Natural killer cell (primary cell): Measurements from ENCODE around the gene RPL10. TPM values are rescaled to one million over a fixed set of nuclear protein-coding genes. Genes with fewer than 3 reads are reported as not detected.

ENCODE experiments used
- ATAC-seq, 3 donors: fragments of 150-1000 bp in 2 of 3; fragments of 200-7000 bp in 1 of 3; cut with Tn5 transposase; 1 replicate in 1 of 3; 2 replicates in 2 of 3; pipeline ENCODE4 v1.10.0; 2021; ENCODE audit warnings: mild to moderate bottlenecking in 2 of 3, moderate library complexity in 2 of 3
- DNase-seq, 2 donors: peaks; one replicate each; pipeline versions ENCODE4 v3.0.0 to v3.0.0-alpha.2; 2013 to 2021; ENCODE audit warnings: mixed read lengths in 1 of 2
- H3K27ac ChIP-seq: one replicate; pipeline ENCODE4 v1.5.1; 2013; ENCODE audit warnings: mild to moderate bottlenecking, low read length
- H3K27me3 ChIP-seq: one replicate; pipeline ENCODE4 v1.6.1; 2013; ENCODE audit warnings: low read length; ENCODE audit not compliant: control insufficient read depth, insufficient read depth
- H3K36me3 ChIP-seq: one replicate; pipeline ENCODE4 v1.6.1; 2013; ENCODE audit warnings: low read length; ENCODE audit not compliant: control insufficient read depth, insufficient read depth
- H3K4me1 ChIP-seq: one replicate; pipeline ENCODE4 v1.6.1; 2013; ENCODE audit warnings: low read length; ENCODE audit not compliant: control insufficient read depth, insufficient read depth
- H3K4me3 ChIP-seq: one replicate; pipeline ENCODE4 v1.5.1; 2013; ENCODE audit warnings: low read length
- H3K9me3 ChIP-seq: one replicate; pipeline ENCODE4 v1.6.1; 2013; ENCODE audit warnings: low read length; ENCODE audit not compliant: control insufficient read depth, insufficient read depth
- H3K27ac Mint-ChIP-seq, 2 donors: one replicate each; pipeline ENCODE4 v1.8.0; 2022; ENCODE audit warnings: mild to moderate bottlenecking in 2 of 2, mixed read lengths in 2 of 2, moderate library complexity in 1 of 2
- H3K27me3 Mint-ChIP-seq, 2 donors: one replicate each; pipeline ENCODE4 v1.8.0; 2022; ENCODE audit warnings: low read depth in 2 of 2, mixed read lengths in 2 of 2
- H3K36me3 Mint-ChIP-seq: one replicate; pipeline ENCODE4 v1.8.0; 2022; ENCODE audit warnings: mixed read lengths
- H3K4me1 Mint-ChIP-seq, 2 donors: one replicate each; pipeline ENCODE4 v1.8.0; 2022; ENCODE audit warnings: mixed read lengths in 2 of 2
- H3K4me3 Mint-ChIP-seq: one replicate; pipeline ENCODE4 v1.8.0; 2022; ENCODE audit warnings: mild to moderate bottlenecking, moderate library complexity, mixed read lengths
- H3K9me3 Mint-ChIP-seq, 2 donors: one replicate each; pipeline ENCODE4 v1.8.0; 2022; ENCODE audit warnings: mixed read lengths in 2 of 2
- WGBS: methylation state at CpG from one replicate; pipeline ENCODE4 v1.1.7; 2013; ENCODE audit warnings: missing lambda C conversion rate; ENCODE audit not compliant: insufficient coverage; 5-methylcytosine and 5-hydroxymethylcytosine counted together
- intact Hi-C: fragments of 100-400 bp; cut with micrococcal nuclease; formaldehyde crosslinking; loops from one replicate; pipeline ENCODE4 v1.14.2; 2022
- total RNA-seq, 4 donors: library from RNA; stranded (reverse); fragments of 120-200 nt in 1 of 4; gene quantifications; one replicate each; pipeline versions ENCODE4 v1.2.3 to v1.2.4, GENCODE V29; 2013 to 2022
- TF ChIP-seq, protein P1 (sequence below): fragments of 200-600 bp; IDR thresholded peaks from one replicate; pipeline ENCODE4 v1.8.0; 2022; ENCODE audit warnings: antibody characterized with exemption

The RPL10 gene
- 1,000 to 10,000 TPM; 2,249 to 2,456 (median 2,324) TPM for total RNA-seq
- 4,596 TPM for total RNA-seq (2013)

DNA sequence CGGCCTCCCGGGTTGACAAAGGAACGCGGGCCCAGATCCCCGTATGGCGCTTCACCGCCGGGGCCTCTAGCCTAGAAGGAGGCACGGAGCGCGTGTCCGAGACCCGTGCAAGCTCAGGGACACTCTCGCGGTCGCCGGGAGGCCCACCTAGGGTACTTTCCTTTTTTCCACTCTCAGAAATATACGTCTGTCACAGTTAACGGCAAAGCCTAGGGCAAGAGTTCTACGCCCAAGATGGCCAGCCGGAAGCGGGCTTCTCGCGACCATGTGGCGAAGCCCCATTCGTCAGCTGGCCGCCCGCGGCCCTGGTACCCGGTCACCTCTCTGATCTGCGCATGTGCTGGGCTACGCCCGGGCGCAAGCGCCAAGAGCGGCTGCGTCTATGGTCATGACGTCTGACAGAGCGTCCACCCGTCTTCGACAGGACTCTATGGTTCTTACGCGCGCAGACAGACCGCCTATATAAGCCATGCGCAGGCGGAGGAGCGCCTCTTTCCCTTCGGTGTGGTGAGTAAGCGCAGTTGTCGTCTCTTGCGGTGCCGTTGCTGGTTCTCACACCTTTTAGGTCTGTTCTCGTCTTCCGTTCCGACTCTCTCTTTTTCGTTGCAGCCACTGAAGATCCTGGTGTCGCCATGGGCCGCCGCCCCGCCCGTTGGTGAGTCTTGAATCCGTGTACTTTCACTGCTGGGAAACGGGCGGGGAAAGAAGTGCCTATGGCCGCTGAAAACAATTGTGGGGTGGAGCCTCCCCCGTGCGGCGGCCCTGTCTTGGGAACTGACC is at the start of gene RPL10:
RPL10 (plus strand) TSS at position 490 of the 780 bp plus-strand sequence; CDS start at position 633, 143 bp downstream.
- Histone ChIP-seq H3K9me3 (no peaks in the 10 kb centered on the region), H3K27me3 (no peaks in the 10 kb centered on the region), H3K4me3 (peak within 1 kb of the TSS; percentile 95), H3K27ac (peak within 1 kb of the TSS; percentile 99), H3K36me3 (peaks cover 25% of the 10 kb centered on the region), H3K4me1 (peaks cover 25% of the 10 kb centered on the region)
- H3K4me3 Mint-ChIP-seq, result peak within 1 kb of the TSS; percentile 96
- WGBS, result under 1% methylated on average over 69 of the region's 69 CpGs
- ATAC-seq (peak; percentile 78 to 91 (median 79)), DNase-seq (peak; percentile 83 to 95)
- H3K27me3 Mint-ChIP-seq, result peaks cover 0 to 8% of the 10 kb centered on the region in 2 donors
- H3K4me1 Mint-ChIP-seq, result peaks cover 14 to 19% of the 10 kb centered on the region in 2 donors
- H3K27ac Mint-ChIP-seq, result peak within 1 kb of the TSS; percentile 98
- H3K9me3 Mint-ChIP-seq, result no peaks in the 10 kb centered on the region
- TF ChIP-seq, protein P1, sequence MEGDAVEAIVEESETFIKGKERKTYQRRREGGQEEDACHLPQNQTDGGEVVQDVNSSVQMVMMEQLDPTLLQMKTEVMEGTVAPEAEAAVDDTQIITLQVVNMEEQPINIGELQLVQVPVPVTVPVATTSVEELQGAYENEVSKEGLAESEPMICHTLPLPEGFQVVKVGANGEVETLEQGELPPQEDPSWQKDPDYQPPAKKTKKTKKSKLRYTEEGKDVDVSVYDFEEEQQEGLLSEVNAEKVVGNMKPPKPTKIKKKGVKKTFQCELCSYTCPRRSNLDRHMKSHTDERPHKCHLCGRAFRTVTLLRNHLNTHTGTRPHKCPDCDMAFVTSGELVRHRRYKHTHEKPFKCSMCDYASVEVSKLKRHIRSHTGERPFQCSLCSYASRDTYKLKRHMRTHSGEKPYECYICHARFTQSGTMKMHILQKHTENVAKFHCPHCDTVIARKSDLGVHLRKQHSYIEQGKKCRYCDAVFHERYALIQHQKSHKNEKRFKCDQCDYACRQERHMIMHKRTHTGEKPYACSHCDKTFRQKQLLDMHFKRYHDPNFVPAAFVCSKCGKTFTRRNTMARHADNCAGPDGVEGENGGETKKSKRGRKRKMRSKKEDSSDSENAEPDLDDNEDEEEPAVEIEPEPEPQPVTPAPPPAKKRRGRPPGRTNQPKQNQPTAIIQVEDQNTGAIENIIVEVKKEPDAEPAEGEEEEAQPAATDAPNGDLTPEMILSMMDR, result no peak
- intact Hi-C loops, result loop anchor here (5.0 to 10.0 kb wide), 3 partner anchors 44 to 134 kb away; partner anchors contain the start of gene FAM50A
- H3K36me3 Mint-ChIP-seq, result no peaks in the 10 kb centered on the region

DNA sequence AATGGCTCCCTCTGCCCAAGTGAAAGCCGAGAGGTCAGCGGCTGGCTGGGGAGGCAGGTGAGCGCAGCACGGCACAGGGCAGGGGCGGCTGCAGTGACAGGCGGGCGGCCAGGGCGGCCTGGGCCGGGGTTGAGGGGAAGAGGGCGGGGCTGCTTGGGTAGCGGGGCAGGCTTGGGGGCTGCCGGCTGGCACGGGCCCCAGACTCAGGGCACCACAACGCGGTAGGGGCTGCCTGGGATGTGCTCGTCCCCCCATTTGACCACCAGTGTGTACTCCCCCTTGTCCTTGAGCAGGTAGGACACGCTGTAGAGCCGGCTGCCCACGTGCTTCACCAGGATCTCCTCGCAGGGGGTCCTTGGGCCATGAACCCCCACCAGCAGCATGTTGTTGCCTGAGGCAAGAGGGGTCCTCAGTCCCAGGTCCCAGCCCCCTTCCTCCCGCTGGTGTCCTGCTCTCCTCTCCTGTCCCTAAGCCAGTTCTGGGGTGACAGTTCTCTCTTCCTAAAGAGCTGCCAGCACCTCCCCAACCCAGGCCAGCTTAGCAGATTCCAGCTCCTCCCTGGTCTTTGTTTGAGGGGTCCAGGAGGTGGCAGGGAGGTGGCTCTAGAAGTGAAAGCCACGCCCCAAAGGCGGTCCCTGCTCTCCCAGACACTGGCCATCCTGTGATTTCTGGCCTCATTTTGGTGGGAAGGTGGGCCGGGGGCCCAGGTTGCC is 49.4 kb upstream of the RPL10 start:
- Mint-ChIP-seq H3K36me3 (no peaks in the 10 kb centered on the region), H3K9me3 (no peaks in the 10 kb centered on the region), H3K4me3 (peak overlapping the region; percentile 61), H3K27me3 (no peaks in the 10 kb centered on the region), H3K27ac (peak overlapping the region; percentile 98 to 100), H3K4me1 (peaks cover 25 to 36% of the 10 kb centered on the region in 2 donors)
- Histone ChIP-seq H3K4me1 (peaks cover 69% of the 10 kb centered on the region), H3K4me3 (no peak overlapping the region), H3K27ac (peak overlapping the region; percentile 88), H3K36me3 (peaks cover 57% of the 10 kb centered on the region), H3K9me3 (no peaks in the 10 kb centered on the region), H3K27me3 (no peaks in the 10 kb centered on the region)
- TF ChIP-seq, protein P1, result no peak
- intact Hi-C loops, result loop anchor here (10.0 kb wide), 1 partner anchor 46 kb away; the partner anchor contains the start of gene RPL10
- DNase-seq, result peak; percentile 21 to 24
- ATAC-seq, result no peak
- 71% methylated on average over 23 of the region's 24 CpGs for WGBS

DNA sequence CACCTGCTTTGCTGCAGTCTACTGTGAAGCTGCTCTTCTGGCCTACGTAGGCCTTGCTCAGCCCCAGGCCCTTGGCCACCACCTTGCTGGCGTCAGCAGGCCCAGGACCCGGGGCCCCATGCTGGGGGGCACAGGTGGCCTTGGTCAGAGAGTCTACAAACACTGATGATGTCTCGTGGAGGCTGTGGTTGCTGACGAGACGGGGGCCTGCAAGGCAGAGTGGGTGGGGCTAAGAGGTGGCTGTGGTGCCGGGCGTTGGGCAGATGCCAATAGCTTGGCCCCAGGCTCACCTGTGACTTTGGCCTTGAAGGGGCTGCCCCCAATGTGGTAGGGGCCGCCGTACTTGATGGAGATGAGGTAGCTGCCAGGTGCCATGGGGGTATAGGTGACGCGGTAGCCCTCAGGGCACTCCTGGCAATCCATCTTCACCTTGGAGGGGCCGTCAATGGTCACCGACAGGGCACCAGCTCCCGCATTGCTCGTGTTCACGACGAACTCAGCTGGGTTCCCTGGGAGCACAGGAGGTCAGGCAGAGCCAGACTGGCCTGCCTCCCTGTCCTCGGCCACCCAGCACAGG is 48.7 kb upstream of the RPL10 start:
- Histone ChIP-seq H3K36me3 (peaks cover 64% of the 10 kb centered on the region), H3K9me3 (no peaks in the 10 kb centered on the region), H3K4me1 (peaks cover 76% of the 10 kb centered on the region), H3K27me3 (no peaks in the 10 kb centered on the region), H3K4me3 (no peak overlapping the region), H3K27ac (peak overlapping the region; percentile 88)
- peak overlapping the region; percentile 98 to 100 for H3K27ac Mint-ChIP-seq
- no peaks in the 10 kb centered on the region for H3K9me3 Mint-ChIP-seq
- no peaks in the 10 kb centered on the region for H3K36me3 Mint-ChIP-seq
- DNase-seq (peak; percentile 35 to 42), ATAC-seq (peak in 1 of 3 donors; percentile 10)
- intact Hi-C loops, result loop anchor here (10.0 kb wide), 1 partner anchor 45 kb away; the partner anchor contains the start of gene RPL10
- H3K4me1 Mint-ChIP-seq, result peaks cover 25 to 36% of the 10 kb centered on the region in 2 donors
- TF ChIP-seq, protein P1, result no peak
- peak overlapping the region; percentile 61 for H3K4me3 Mint-ChIP-seq
- WGBS, result 59% methylated on average over 19 of the region's 19 CpGs
- no peaks in the 10 kb centered on the region for H3K27me3 Mint-ChIP-seq
